Duodenal mucosa (tissue), 2 donors: Measurements from ENCODE around the gene PTCHD1.

Experiments used
- H3K27ac ChIP-seq: one replicate; pipeline ENCODE4 v1.7.0; 2013; ENCODE audit warnings: low read depth, low read length
- H3K27me3 ChIP-seq, 2 donors: one replicate each; pipeline ENCODE4 v1.7.0; 2013; ENCODE audit warnings: low read length in 2 of 2, control low read depth in 1 of 2; ENCODE audit not compliant: insufficient read depth in 2 of 2, control insufficient read depth in 1 of 2
- H3K36me3 ChIP-seq, 2 donors: one replicate each; pipeline ENCODE4 v1.7.0; 2013; ENCODE audit warnings: low read length in 2 of 2, control low read depth in 1 of 2; ENCODE audit not compliant: insufficient read depth in 2 of 2, control insufficient read depth in 1 of 2
- H3K4me1 ChIP-seq, 2 donors: one replicate each; pipeline ENCODE4 v1.7.0; 2013; ENCODE audit warnings: low read length in 2 of 2, control low read depth in 1 of 2; ENCODE audit not compliant: insufficient read depth in 2 of 2, control insufficient read depth in 1 of 2
- H3K4me3 ChIP-seq, 2 donors: one replicate each; pipeline ENCODE4 v1.7.0; 2013; ENCODE audit warnings: low read length in 2 of 2, low read depth in 1 of 2
- H3K9ac ChIP-seq, 2 donors: one replicate each; pipeline ENCODE4 v1.7.0; 2013; ENCODE audit warnings: low read length in 2 of 2, low read depth in 1 of 2
- H3K9me3 ChIP-seq, 2 donors: one replicate each; pipeline ENCODE4 v1.7.0; 2013; ENCODE audit warnings: low read length in 2 of 2, control low read depth in 1 of 2; ENCODE audit not compliant: control insufficient read depth in 1 of 2

Gene PTCHD1

GRCh38 chrX:23380581-23380980, 45.9 kb downstream of the PTCHD1 start:
- H3K36me3 ChIP-seq: no peaks in the 10 kb centered on the region
- H3K27me3 ChIP-seq: no peaks in the 10 kb centered on the region
- H3K27ac ChIP-seq: no peak overlapping the region
- H3K9ac ChIP-seq: no peak overlapping the region
- no peaks in the 10 kb centered on the region for H3K4me1 ChIP-seq
- H3K9me3 ChIP-seq: no peaks in the 10 kb centered on the region
- H3K4me3 ChIP-seq: no peak overlapping the region

GRCh38 chrX:23381099-23382087, 46.7 kb downstream of the PTCHD1 start:
- Histone ChIP-seq H3K27me3 (no peaks in the 10 kb centered on the region), H3K4me3 (no peak overlapping the region), H3K9ac (no peak overlapping the region), H3K36me3 (no peaks in the 10 kb centered on the region), H3K4me1 (no peaks in the 10 kb centered on the region), H3K9me3 (no peaks in the 10 kb centered on the region), H3K27ac (no peak overlapping the region)

- H3K4me3 ChIP-seq: no peak overlapping the region
- H3K4me1 ChIP-seq: no peaks in the 10 kb centered on the region
- H3K27ac ChIP-seq: no peak overlapping the region
- no peak overlapping the region for H3K9ac ChIP-seq
- no peaks in the 10 kb centered on the region for H3K9me3 ChIP-seq
- no peaks in the 10 kb centered on the region for H3K36me3 ChIP-seq
- no peaks in the 10 kb centered on the region for H3K27me3 ChIP-seq
Observed at GRCh38 chrX:23382572-23382971, 47.9 kb downstream of the PTCHD1 start.

- no peaks in the 10 kb centered on the region for H3K36me3 ChIP-seq
- no peaks in the 10 kb centered on the region for H3K9me3 ChIP-seq
- H3K4me1 ChIP-seq: no peaks in the 10 kb centered on the region
- H3K27ac ChIP-seq: no peak overlapping the region
- no peaks in the 10 kb centered on the region for H3K27me3 ChIP-seq
- no peak overlapping the region for H3K4me3 ChIP-seq
- no peak overlapping the region for H3K9ac ChIP-seq
Observed at GRCh38 chrX:23383411-23383810, 48.8 kb downstream of the PTCHD1 start.

GRCh38 chrX:23385242-23385641, 50.6 kb downstream of the PTCHD1 start:
- no peaks in the 10 kb centered on the region for H3K4me1 ChIP-seq
- no peak overlapping the region for H3K4me3 ChIP-seq
- no peak overlapping the region for H3K9ac ChIP-seq
- H3K9me3 ChIP-seq: no peaks in the 10 kb centered on the region
- no peaks in the 10 kb centered on the region for H3K36me3 ChIP-seq
- H3K27ac ChIP-seq: no peak overlapping the region
- H3K27me3 ChIP-seq: no peaks in the 10 kb centered on the region

GRCh38 chrX:23386260-23386659, 51.6 kb downstream of the PTCHD1 start:
- Histone ChIP-seq H3K27ac (no peak overlapping the region), H3K27me3 (no peaks in the 10 kb centered on the region), H3K4me3 (no peak overlapping the region), H3K9ac (no peak overlapping the region), H3K36me3 (no peaks in the 10 kb centered on the region), H3K4me1 (no peaks in the 10 kb centered on the region), H3K9me3 (no peaks in the 10 kb centered on the region)

GRCh38 chrX:23386726-23387125, 52.1 kb downstream of the PTCHD1 start:
- Histone ChIP-seq H3K36me3 (no peaks in the 10 kb centered on the region), H3K9me3 (no peaks in the 10 kb centered on the region), H3K4me3 (no peak overlapping the region), H3K27me3 (no peaks in the 10 kb centered on the region), H3K27ac (no peak overlapping the region), H3K4me1 (no peaks in the 10 kb centered on the region), H3K9ac (no peak overlapping the region)

GRCh38 chrX:23387550-23388184, 53.0 kb downstream of the PTCHD1 start:
- Histone ChIP-seq H3K36me3 (no peaks in the 10 kb centered on the region), H3K9ac (no peak overlapping the region), H3K27ac (no peak overlapping the region), H3K27me3 (no peaks in the 10 kb centered on the region), H3K9me3 (no peaks in the 10 kb centered on the region), H3K4me3 (no peak overlapping the region), H3K4me1 (peaks cover 0 to 5% of the 10 kb centered on the region in 2 donors)

- Histone ChIP-seq H3K4me1 (peaks cover 0 to 6% of the 10 kb centered on the region in 2 donors), H3K36me3 (no peaks in the 10 kb centered on the region), H3K27me3 (no peaks in the 10 kb centered on the region), H3K9me3 (no peaks in the 10 kb centered on the region), H3K4me3 (no peak overlapping the region), H3K27ac (no peak overlapping the region), H3K9ac (no peak overlapping the region)
Observed at GRCh38 chrX:23389196-23389792, 54.6 kb downstream of the PTCHD1 start.

- Histone ChIP-seq H3K27ac (no peak overlapping the region), H3K9ac (no peak overlapping the region), H3K4me1 (peaks cover 0 to 10% of the 10 kb centered on the region in 2 donors), H3K36me3 (no peaks in the 10 kb centered on the region), H3K9me3 (no peaks in the 10 kb centered on the region), H3K4me3 (no peak overlapping the region), H3K27me3 (no peaks in the 10 kb centered on the region)
Observed at GRCh38 chrX:23390979-23391378, 56.3 kb downstream of the PTCHD1 start.
